ENCODE results near the gene BTBD8. TPM values are rescaled to one million over a fixed set of nuclear protein-coding genes. Genes with fewer than 3 reads are reported as not detected.
"Not testable (repeated sequence)": the region's sequence is repeated elsewhere in the genome, so short reads cannot be mapped to it uniquely, and the experiment has no call there.

The BTBD8 gene
- total RNA-seq, 1 experiment from 2014 or later: 1.8 TPM

- DNase-seq (ENCODE audit: unreplicated experiment): no peak
- TF ChIP-seq CTCF (IDR thresholded peaks at IDR 0.05; ENCODE audit: unreplicated experiment): no peak
- Mint-ChIP-seq H3K27ac (ENCODE audit: low read depth, unreplicated experiment) (no peak overlapping the region), H3K4me1 (ENCODE audit: insufficient read depth, unreplicated experiment) (no peaks in the 10 kb centered on the region), H3K4me3 (ENCODE audit: unreplicated experiment) (no peak overlapping the region), H3K36me3 (ENCODE audit: insufficient read depth, unreplicated experiment) (no peaks in the 10 kb centered on the region), H3K9me3 (ENCODE audit: unreplicated experiment) (no peaks in the 10 kb centered on the region), H3K27me3 (ENCODE audit: insufficient read depth, unreplicated experiment) (no peaks in the 10 kb centered on the region)
- intact Hi-C loops (cut with micrococcal nuclease): no loop called here
- POLR2A ChIA-PET: interaction anchor here (0.8 kb wide), 1 partner anchor 10 kb away, joined by 7 read pairs; no protein-coding TSS in a partner anchor
- CTCF ChIA-PET: interaction anchor here (0.6 to 1.1 kb wide), 3 partner anchors 68 to 559 kb away, joined by 3 to 5 read pairs (median 3); no protein-coding TSS in a partner anchor
- no TSS peak for BruUV-seq (replicated peaks)
Observed at GRCh38 chr1:92070892-92071291, 9.3 kb upstream of the BTBD8 start.

GRCh38 chr1:92074446-92074845 is 5.7 kb upstream of the BTBD8 start:
- POLR2A ChIA-PET; H3K27ac Mint-ChIP-seq (ENCODE audit: low read depth, unreplicated experiment): not testable (repeated sequence)

GRCh38 chr1:92075311-92075710 is 4.8 kb upstream of the BTBD8 start, which contains the start of gene SETSIP:
Gene SETSIP (minus strand): TSS chr1:92075411. CDS start chr1:92075411, 0 bp downstream.
- BruUV-seq (replicated peaks): no TSS peak
- DNase-seq (ENCODE audit: unreplicated experiment): no peak
- ChIA-PET CTCF (no interaction called here), POLR2A (no interaction called here)
- H3K36me3 Mint-ChIP-seq (ENCODE audit: insufficient read depth, unreplicated experiment): peaks cover 4% of the 10 kb centered on the region
- H3K4me3 Mint-ChIP-seq (ENCODE audit: unreplicated experiment): no peak within 1 kb of the TSS
- no peaks in the 10 kb centered on the region for H3K9me3 Mint-ChIP-seq (ENCODE audit: unreplicated experiment)
- no peak for TF ChIP-seq CTCF (IDR thresholded peaks at IDR 0.05; ENCODE audit: unreplicated experiment)
- no peaks in the 10 kb centered on the region for H3K27me3 Mint-ChIP-seq (ENCODE audit: insufficient read depth, unreplicated experiment)
- H3K27ac Mint-ChIP-seq (ENCODE audit: low read depth, unreplicated experiment): no peak within 1 kb of the TSS
- no peaks in the 10 kb centered on the region for H3K4me1 Mint-ChIP-seq (ENCODE audit: insufficient read depth, unreplicated experiment)
- intact Hi-C loops (cut with micrococcal nuclease): no loop called here

More at GRCh38 chr1:92074446-92074845, 5.7 kb upstream of the BTBD8 start:
- H3K4me3 Mint-ChIP-seq (ENCODE audit: unreplicated experiment); CTCF ChIA-PET; DNase-seq (ENCODE audit: unreplicated experiment); H3K4me1 Mint-ChIP-seq (ENCODE audit: insufficient read depth, unreplicated experiment); intact Hi-C loops (cut with micrococcal nuclease); H3K9me3 Mint-ChIP-seq (ENCODE audit: unreplicated experiment); H3K36me3 Mint-ChIP-seq (ENCODE audit: insufficient read depth, unreplicated experiment); BruUV-seq (replicated peaks); H3K27me3 Mint-ChIP-seq (ENCODE audit: insufficient read depth, unreplicated experiment): not testable (repeated sequence)

- CTCF ChIA-PET: interaction anchor here (0.7 to 0.9 kb wide), 2 partner anchors 10 to 35 kb away, joined by 3 to 6 read pairs; no protein-coding TSS in a partner anchor
Observed at GRCh38 chr1:92076363-92076762, 3.8 kb upstream of the BTBD8 start.

GRCh38 chr1:92078077-92078476 is 2.1 kb upstream of the BTBD8 start:
- H3K4me1 Mint-ChIP-seq (ENCODE audit: insufficient read depth, unreplicated experiment); BruUV-seq (replicated peaks); intact Hi-C loops (cut with micrococcal nuclease); POLR2A ChIA-PET; H3K36me3 Mint-ChIP-seq (ENCODE audit: insufficient read depth, unreplicated experiment); H3K27me3 Mint-ChIP-seq (ENCODE audit: insufficient read depth, unreplicated experiment); H3K27ac Mint-ChIP-seq (ENCODE audit: low read depth, unreplicated experiment); DNase-seq (ENCODE audit: unreplicated experiment); H3K4me3 Mint-ChIP-seq (ENCODE audit: unreplicated experiment); H3K9me3 Mint-ChIP-seq (ENCODE audit: unreplicated experiment): not testable (repeated sequence)
- CTCF ChIA-PET: interaction anchor here (0.6 to 0.7 kb wide), 2 partner anchors 20 to 215 kb away, joined by 3 to 4 read pairs; no protein-coding TSS in a partner anchor

More at GRCh38 chr1:92076363-92076762, 3.8 kb upstream of the BTBD8 start:
- no peak for TF ChIP-seq CTCF (IDR thresholded peaks at IDR 0.05; ENCODE audit: unreplicated experiment)
- Mint-ChIP-seq H3K9me3 (ENCODE audit: unreplicated experiment) (no peaks in the 10 kb centered on the region), H3K36me3 (ENCODE audit: insufficient read depth, unreplicated experiment) (peaks cover 4% of the 10 kb centered on the region), H3K4me3 (ENCODE audit: unreplicated experiment) (no peak overlapping the region), H3K4me1 (ENCODE audit: insufficient read depth, unreplicated experiment) (no peaks in the 10 kb centered on the region), H3K27ac (ENCODE audit: low read depth, unreplicated experiment) (no peak overlapping the region), H3K27me3 (ENCODE audit: insufficient read depth, unreplicated experiment) (no peaks in the 10 kb centered on the region)
- no peak for DNase-seq (ENCODE audit: unreplicated experiment)
- POLR2A ChIA-PET: interaction anchor here (0.8 to 1.1 kb wide), 2 partner anchors 38 to 516 kb away, joined by 3 read pairs; no protein-coding TSS in a partner anchor
- intact Hi-C loops (cut with micrococcal nuclease): no loop called here
- no TSS peak for BruUV-seq (replicated peaks)

All from MCF 10A (cell line).